Keratinocyte (primary cell): Measurements from ENCODE around the gene STXBP3.

ENCODE experiments used
- EZH2 ChIP-seq: IDR thresholded peaks from one replicate; pipeline ENCODE4 v1.6.1; 2012; ENCODE audit warnings: inconsistent platforms, mild to moderate bottlenecking, low read length, moderate library complexity
- TF ChIP-seq, protein P1 (sequence below), 3 experiments: IDR thresholded peaks in 1 of 3; conservative IDR thresholded peaks in 1 of 3; optimal IDR thresholded peaks in 1 of 3; 2 replicates in 2 of 3; 3 replicates in 1 of 3; pipeline versions ENCODE3 to v1.5.1; 2011; ENCODE audit warnings: low read length in 3 of 3, mild to moderate bottlenecking in 3 of 3, moderate library complexity in 2 of 3, control low read depth in 1 of 3, inconsistent platforms in 1 of 3; ENCODE audit not compliant: insufficient read depth in 2 of 3; ENCODE audit errors: extremely low read depth in 1 of 3

DNA sequence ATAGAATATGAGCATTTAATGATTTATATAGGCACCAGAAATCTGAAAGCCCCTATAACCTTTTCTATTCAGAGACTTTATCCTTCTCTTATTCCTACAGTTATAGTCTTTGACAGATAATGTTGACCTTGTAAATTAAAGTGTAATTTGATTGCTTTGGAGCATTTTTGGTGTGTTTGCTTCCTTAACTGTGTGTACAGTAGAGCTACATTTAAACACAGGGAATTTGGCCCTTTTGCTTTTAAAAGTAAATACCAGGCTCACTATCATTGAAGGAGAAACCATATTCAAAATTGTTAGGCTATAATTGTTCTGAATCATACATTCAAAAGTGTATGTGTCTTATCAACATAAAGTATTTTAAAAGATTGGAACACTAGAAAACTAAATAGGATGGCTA lies 33.0 kb downstream of the STXBP3 start:
- TF ChIP-seq, protein P1, sequence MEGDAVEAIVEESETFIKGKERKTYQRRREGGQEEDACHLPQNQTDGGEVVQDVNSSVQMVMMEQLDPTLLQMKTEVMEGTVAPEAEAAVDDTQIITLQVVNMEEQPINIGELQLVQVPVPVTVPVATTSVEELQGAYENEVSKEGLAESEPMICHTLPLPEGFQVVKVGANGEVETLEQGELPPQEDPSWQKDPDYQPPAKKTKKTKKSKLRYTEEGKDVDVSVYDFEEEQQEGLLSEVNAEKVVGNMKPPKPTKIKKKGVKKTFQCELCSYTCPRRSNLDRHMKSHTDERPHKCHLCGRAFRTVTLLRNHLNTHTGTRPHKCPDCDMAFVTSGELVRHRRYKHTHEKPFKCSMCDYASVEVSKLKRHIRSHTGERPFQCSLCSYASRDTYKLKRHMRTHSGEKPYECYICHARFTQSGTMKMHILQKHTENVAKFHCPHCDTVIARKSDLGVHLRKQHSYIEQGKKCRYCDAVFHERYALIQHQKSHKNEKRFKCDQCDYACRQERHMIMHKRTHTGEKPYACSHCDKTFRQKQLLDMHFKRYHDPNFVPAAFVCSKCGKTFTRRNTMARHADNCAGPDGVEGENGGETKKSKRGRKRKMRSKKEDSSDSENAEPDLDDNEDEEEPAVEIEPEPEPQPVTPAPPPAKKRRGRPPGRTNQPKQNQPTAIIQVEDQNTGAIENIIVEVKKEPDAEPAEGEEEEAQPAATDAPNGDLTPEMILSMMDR (optimal IDR thresholded peaks at IDR 0.05 in 1 of 3, IDR thresholded peaks at IDR 0.05 in 1 of 3, conservative IDR thresholded peaks at IDR 0.05 in 1 of 3; ENCODE audit: extremely low read depth in 1 of 3, insufficient read depth in 2 of 3, low read length in 3 of 3): no peak
- TF ChIP-seq EZH2: no peak
